Measurements from ENCODE around the gene ABL2.

ABL2 gene

DNA sequence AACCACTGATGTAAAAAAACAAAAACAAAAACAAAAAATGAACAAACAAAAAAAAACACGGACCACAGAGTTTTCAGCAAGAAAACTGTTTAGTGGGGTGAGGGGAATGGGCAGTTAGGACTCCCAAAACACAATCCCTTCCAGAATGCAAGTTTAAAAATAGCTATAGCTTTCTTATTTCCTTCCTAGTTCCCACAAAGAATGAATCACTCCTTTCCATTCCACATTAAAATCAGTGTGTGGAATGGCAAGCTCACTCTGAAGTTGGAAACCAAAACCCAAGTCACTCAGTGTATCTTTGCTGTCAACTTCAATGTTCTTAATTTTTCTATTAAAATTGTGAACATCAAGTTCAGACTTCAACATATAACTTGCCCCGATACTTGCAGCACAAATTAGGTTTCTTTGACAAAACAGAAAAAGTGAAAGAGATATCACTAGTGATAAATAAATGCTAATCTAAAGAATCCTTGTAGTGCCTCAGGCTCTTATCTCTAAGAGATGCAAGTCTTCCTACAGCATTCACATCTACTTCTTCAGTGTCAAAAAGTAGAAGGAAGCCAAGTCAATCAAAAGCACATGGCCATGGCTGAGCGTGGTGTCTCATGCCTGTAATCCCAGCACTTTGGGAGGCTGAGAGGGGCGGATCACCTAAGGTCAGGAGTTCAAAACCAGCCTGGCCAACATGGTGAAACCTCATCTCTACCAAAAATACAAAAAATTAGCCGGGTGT, 102.1 kb downstream of the ABL2 start:
- no peak for DNase-seq

- DNase-seq, result no peak
These were observed 103.0 kb downstream of the ABL2 start for GRCh38 chr1:179126338-179127060.

DNA sequence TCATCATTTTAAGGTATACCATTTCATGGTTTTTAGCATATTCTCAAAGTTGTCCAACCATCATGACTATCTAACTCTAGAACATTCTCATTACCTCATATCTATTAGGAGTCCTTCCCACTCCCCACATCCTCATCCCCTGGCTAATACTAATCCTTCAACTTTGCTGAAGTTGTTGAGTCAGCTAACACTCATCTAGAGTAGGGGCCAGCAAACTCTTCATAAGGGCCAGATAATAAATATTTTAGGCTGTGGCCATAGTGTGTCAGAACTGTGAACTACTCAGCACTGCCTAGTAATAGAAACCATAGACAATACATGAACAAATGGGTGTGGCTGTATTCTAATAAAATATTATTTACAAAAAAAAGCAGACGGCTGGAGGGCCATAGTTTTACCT, 104.6 kb downstream of the ABL2 start:
- no peak for DNase-seq

- no peak for DNase-seq
These were observed 108.1 kb downstream of the ABL2 start for GRCh38 chr1:179121159-179121938.

- DNase-seq, result no peak
These were observed 108.7 kb downstream of the ABL2 start for GRCh38 chr1:179120736-179121135.

DNA sequence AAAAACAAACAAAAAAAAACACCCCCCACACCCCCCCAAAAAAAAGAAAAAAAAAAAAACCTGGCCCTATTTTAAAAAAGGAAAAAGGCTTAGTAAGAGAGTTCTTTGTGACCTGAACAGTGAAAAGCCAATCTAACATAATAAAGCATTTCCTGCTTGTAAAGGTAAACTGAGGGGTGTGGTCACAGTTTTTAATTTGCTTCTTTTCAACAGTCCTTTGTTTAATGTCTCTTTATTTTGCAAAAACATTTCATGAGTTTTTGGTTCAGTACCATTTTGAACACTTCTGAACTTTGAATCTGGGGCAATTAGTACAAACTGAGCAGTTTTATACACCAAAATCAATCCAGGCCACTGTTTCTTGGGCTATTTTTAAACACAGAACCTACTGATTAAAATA, 110.0 kb downstream of the ABL2 start:
- DNase-seq, result no peak

DNA sequence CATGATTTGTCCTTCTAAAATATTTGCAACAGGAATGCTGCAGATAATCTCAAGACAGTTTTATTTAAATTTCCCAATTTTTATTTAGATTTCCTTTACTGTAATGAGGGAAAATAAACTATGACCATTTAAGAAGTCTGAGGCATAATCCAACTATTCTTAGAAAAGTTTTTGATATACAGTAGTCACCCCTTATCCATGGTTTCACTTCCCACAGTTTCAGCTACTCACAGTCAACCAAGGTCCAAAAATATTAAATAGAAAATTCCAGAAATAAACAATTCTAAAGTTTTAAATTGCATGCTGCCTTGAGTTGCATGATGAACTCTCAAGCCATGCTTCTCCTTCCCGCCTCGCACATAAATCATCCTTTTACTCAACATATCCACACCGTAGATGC, 114.3 kb downstream of the ABL2 start:
- no peak for DNase-seq

GRCh38 chr1:179108644-179109043, 120.8 kb downstream of the ABL2 start:
- no peak for DNase-seq

DNA sequence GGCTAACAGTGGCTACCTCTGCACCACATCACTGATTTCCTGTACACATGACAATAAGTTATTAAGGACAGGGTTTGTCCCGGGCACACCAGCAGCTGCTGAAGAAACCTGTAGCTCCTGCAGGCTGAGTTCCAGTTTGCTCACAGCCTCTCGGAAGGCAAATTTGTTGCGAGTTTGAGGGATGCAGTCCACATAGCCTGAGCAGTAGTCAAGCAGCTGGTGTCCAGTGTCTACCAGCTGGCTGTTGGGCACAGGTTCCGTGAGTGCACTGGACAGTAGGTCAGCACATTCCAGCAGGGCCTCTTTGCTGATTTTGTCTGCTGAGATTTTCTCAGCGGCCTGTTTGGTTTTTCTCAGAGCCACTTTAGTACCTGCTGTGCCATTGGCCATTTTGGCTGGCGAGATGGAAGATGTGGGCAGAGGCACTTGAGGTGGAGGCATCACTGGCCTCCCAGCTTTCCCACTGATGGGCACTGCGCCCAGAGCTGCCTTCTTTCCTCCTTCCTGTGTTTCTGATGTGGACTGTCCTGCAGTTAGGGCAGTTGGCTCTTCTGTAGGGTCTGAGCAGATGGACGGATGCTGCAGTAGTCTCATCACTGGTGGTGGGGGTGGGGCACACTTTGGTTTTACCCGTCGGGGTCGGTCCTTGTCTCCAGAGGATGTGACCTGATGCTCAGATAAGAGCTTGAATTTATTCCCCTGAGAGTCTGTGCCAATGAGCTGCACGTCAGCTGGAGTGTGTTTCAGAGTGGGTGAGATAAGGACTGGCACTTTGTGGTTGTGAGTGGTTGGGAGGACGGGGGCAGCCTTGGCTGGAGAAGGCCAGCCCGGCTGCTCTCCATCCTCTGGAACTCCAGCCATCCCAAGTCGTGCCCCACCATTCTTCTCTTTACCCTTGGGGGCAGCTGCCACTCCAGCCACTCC, 121.5 kb downstream of the ABL2 start:
- no peak for DNase-seq

DNA sequence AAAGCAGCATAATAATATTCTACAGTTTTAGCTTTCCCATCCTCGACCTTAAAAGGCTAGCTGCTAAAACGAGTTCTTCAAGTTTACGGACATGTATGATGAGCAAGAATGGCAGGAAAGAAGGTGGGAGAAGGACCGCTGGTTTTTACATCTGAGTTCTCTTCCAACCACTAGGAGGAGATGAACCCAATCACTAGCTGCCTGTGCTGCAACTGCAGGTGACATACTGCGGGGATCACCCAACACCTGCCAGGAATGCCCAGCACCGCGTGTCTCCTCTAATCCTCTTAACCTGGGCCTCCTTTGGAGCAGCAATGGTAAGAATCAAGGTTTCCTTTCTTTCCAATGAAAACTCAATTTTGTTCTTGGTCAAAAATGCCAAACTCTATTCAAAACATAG, 124.1 kb downstream of the ABL2 start:
- DNase-seq, result peak; percentile 8

- DNase-seq, result no peak
These were observed 124.7 kb downstream of the ABL2 start for GRCh38 chr1:179104611-179105250.

GRCh38 chr1:179103999-179104398, 125.5 kb downstream of the ABL2 start:
- no peak for DNase-seq

DNA sequence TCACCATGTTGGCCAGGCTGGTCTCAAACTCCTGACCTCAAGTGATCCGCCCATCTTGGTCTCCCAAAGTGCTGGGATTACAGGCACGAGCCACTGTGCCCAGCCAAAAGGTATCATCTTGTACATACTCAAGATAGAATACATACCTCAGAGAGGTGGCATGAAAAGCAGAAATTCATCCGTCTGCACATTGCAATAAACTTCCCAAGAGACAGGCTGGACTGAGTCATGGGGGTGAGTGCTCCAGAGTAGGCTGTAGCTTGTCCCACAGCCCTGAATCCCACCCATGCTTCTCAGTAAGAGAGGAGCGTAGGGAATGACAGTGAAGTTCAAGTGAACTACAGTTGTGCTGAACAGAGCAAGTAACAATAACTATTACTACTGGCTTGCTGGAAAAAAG, 127.9 kb downstream of the ABL2 start:
- DNase-seq, result no peak

DNA sequence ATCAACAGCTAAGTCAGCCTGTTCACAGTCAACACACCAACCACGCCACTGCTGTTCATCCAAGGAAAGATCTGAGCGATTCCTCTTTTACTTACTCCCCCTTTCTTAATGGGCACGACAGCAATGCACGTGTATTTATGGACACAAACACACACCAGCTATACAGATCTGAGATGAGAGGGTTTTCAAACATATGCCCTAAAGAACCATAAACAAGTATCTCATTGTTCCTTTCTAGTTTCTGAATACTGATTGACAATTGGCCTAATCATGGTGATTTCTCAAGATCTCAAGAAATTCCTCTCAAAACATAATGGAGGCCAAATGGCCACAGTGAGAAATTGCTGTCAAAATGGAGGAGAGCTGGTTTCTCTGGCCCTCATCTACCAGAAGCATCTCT, 129.6 kb downstream of the ABL2 start:
- no peak for DNase-seq

GRCh38 chr1:179095924-179096323, 133.6 kb downstream of the ABL2 start:
- no peak for DNase-seq

- DNase-seq, result no peak
These were observed 134.1 kb downstream of the ABL2 start for GRCh38 chr1:179095377-179095776.

GRCh38 chr1:179094818-179095217, 134.7 kb downstream of the ABL2 start:
- no peak for DNase-seq

DNA sequence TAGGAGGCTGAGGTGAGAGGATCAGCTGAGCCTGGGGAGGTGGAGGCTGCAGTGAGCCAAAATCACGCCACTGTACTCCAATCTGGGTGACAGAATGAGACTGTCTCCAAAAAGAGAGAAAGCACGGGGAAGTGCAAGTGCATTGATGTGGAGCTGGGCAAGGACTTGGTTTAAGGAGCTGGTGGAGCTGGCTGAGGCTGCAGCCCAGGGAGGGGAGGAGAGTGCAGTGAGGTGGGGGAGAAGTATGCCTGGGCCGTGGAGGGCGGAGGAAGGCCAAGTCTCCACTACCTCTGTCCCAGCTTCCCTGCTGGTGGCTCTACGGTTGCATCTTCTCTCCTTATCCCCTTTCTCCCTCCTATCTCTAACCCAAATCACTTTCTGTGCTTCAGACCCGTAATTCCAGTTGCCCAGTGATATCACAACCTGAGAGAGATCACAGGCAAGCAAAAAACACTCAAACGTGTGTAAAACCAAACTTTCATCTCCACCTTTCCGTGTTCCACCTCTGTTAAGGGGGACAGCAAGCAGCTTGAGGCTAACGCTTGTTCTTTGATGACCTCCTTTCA, 136.5 kb downstream of the ABL2 start:
- no peak for DNase-seq

- peak; percentile 44 for DNase-seq
These were observed 137.7 kb downstream of the ABL2 start for GRCh38 chr1:179091691-179092165.

GRCh38 chr1:179090923-179091322, 138.6 kb downstream of the ABL2 start:
- DNase-seq, result no peak

GRCh38 chr1:179090522-179090921, 139.0 kb downstream of the ABL2 start:
- no peak for DNase-seq
